H4 (cell line): ENCODE results near the gene PLCD1. TPM values are rescaled to one million over a fixed set of nuclear protein-coding genes. Genes with fewer than 3 reads are reported as not detected.
"Not testable (repeated sequence)": the region's sequence is repeated elsewhere in the genome, so short reads cannot be mapped to it uniquely, and the experiment has no call there.

Source experiments
- DNase-seq: peaks from one replicate; pipeline ENCODE4 v3.0.0-alpha.2; 2015; ENCODE audit warnings: low spot score
- total RNA-seq: library from RNA; depleted of rRNA; stranded (reverse); fragments of >200 nt; shearing (Covaris generic); gene quantifications from 2 replicates; pipeline ENCODE4 v1.2.3, GENCODE V29; 2014

PLCD1 gene
- total RNA-seq, 1 experiment from 2014 or later: 2.7 TPM

DNA sequence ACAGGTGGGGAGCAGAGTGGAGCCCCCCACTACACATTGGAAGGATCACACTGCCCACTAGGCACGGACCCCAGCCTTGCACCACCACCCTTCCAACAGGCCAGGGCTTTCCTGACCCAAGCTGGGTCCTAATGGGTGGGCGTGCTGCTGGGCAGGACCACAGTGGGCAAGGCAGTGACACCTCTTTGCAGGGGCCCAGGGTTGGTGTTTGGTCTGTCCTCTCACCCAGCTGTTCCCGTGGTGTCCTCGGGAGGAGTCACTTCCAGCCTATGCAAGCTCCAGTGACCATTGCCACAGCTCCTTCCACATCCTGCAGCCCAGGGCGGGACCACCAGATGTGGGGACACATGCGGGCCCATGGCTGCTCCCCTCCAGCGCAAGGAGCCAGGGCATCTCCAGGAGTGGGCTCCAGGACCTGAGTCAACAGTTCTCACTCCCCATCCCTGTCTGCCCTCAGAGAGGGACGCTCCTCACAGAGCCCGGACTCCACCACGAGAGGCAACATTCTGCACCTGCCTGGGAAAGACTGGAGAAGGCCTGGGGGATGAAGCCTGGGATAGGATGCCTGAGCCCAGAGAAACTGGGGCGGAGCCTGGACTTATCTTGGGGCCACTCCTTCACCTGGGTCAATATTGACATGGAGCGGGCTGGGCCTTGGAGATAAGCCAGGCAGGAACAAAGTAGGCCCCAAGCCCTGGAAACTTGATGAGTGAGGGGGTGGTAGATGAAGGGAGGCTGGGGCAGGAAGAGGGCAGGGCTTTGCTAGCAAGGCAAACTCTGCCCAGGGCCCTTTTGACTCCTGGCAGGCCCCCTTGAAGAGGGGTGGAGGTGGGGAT, 42.7 kb downstream of the PLCD1 start:
- DNase-seq: no peak

DNA sequence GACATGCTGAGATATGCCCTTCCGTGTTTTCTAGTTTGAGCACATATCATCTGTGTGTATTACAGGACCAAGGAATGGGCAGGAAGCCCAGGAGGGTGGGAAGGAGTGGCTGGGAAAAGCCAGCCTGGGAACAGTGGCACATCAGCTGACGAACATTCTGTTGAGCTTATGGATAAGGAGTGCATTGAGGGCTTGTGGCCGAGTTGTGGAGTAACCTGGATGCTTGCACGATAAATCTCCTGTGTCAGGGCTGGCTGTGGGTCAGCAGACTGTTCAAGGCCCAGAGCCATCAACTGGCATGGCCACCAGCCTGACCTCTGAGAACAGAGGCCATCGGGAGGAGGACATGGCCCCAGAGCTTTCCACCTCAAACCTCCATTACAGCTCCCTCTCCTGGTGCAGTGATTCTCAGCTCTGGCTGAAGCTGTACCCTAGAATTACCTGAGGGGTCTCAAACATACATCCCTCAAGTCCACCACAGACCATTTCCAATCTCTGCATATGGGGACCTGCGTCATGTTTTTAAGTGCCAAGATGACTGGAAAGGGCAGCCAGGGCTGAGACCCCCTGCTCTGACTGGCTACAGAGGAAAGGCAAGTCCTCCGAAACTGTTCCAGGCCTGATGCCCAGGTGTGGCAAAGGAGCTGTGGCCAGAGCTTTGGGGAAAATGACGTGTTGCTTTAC, 43.7 kb downstream of the PLCD1 start:
- DNase-seq: no peak

DNA sequence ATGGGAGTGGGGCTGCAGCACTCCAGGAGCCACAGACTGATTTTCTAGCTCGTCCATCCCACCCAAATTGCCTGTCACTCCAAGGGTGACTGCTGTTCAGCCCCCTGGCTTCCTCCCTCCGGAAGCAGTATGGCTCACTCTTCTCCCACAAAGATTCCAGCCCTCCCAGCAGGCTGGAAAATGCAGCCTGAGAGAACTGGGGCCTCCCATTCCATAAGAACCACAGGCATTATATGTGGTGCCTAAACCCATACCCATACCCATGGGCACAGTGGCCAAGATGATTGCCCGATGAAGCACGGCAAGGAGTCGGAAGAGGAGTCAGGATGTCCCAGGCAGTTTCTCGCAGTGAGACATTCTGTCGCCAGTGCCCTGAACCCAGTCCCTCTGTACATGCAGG, 44.8 kb downstream of the PLCD1 start:
- DNase-seq: no peak

DNA sequence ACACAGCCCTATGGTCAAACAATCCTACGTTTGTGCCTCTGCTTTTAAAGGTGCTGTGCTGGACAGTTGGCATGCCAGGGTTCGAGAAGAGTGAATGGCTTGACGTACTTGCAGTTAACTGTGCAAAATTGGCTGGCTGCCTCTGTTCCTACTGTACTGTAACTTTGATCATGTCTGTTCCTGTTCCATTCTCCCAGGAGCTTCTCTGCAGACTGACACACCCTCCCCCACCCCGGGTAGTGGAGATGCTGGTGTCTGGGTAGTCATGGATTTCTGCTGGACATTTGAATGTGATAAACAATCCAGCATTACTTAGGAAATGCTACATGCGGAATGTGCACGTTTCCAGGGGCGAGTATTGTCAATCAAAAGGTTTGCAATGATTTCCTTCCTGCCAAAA, 45.4 kb downstream of the PLCD1 start:
- DNase-seq: no peak

DNA sequence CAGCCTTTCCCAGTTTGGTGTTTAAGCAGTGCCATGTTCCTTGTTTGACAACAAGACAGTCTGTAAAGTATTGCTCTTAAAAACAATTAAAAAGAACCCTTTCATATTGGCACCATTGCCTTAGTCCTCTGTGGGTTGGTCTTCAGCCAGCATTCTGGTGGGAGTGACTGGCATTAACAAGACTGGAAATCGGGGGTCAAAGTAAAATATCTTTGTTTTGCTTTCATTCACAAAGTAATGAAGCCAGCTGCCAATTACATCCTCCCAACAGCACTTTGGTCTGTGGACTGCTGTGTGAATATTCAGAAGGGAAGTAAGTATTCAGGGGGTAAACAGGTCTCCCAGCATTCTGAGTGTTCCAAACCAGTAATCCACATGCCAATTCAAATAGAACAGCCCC, 47.1 kb downstream of the PLCD1 start:
- DNase-seq: no peak

DNA sequence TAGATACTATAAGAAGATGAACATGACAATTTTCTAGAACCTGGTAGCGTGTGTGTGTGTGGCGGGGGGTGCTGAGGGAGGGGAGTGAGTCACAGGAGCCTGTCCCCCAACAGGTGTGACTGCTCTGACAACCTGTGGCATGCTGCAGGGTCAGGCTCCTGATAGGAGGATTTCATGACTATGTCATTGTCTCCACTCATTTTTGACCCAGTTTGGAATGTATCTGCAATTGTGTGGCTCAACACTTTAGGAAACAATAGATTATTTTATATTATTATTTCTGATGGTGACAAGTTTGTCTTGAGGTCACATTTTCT, 48.1 kb downstream of the PLCD1 start:
- DNase-seq: no peak

DNA sequence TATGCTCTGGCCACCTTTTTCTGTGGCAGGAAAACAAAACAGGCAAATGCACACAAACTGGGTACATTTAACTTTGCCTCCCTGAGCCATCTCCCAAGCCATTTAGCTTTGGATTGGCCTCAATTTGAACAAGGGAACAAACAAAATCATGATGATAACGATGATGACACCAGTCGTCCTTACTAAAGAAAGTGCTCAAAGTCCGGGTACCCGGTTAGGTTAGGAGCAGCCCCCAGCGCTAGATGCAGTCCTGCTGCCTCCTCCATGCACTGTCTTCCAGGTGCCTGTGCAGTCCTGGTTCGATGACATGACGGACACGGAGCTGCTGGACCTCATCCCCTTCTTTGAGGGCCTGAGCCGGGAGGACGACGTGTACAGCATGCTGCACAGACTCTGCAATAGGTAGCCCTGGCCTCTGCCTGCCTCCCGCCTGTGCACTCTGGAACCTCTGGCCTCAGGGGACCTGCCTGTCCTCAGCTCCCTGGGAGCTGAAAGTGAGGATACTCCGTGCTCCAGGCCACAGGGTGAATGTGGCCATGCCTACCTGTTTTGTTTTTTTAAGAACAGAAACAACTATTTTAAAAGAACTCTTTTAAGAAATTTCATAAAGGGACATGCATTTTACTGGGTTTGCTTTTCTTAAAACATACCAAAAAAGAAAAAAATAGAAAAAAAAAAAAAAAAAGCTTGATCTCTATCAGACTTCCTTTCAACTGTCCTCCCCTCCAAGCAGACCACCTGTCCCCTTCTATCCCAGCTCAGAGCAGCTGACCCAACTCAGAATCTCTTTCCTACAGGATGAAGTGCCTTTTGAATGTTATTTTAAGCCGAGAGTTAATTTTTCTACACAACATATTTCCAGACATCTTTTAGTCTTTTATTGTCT, 48.7 kb downstream of the PLCD1 start:
- no peak for DNase-seq

DNA sequence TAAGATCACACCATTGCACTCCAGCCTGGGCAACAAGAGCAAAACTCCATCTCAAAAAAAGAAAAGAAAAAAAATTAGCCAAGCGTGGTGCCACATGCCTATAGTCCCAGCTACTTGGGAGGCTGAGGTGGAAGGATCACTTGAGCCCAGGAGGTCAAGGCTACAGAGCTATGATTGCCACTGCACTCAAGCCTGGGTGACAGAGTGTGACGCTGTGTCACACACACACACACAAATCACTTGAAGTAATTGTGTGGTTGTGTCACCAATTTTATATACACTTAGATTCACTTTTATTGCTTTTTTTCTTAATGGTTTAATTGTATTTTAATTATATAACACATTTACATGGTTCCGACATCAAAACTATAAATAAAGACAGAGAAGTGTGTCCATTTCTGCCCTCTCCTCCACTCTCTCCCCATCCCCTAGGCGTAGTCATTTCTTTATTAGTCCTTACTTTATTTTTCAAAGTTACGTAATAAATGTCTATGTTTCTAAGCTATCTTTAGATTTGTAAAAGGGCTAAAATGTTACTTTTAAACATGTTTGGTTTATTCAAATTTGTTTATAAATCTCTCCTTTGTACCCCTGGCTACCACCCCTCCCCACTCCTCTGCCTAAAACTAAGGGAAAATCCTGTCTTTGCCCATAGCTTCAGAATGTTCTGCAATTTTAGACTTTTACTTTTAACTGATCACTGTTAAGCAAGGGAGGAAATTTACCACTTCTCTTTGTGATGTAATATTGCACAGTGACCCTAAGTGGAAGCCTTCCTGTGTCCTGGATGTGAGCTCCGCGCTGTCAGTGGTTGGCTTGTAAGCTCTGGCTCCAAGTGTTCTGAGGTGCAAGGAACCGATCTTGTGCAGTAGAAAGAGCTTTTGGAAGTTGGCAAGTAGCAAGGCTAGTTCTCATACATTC, 49.6 kb downstream of the PLCD1 start:
- DNase-seq: no peak

DNA sequence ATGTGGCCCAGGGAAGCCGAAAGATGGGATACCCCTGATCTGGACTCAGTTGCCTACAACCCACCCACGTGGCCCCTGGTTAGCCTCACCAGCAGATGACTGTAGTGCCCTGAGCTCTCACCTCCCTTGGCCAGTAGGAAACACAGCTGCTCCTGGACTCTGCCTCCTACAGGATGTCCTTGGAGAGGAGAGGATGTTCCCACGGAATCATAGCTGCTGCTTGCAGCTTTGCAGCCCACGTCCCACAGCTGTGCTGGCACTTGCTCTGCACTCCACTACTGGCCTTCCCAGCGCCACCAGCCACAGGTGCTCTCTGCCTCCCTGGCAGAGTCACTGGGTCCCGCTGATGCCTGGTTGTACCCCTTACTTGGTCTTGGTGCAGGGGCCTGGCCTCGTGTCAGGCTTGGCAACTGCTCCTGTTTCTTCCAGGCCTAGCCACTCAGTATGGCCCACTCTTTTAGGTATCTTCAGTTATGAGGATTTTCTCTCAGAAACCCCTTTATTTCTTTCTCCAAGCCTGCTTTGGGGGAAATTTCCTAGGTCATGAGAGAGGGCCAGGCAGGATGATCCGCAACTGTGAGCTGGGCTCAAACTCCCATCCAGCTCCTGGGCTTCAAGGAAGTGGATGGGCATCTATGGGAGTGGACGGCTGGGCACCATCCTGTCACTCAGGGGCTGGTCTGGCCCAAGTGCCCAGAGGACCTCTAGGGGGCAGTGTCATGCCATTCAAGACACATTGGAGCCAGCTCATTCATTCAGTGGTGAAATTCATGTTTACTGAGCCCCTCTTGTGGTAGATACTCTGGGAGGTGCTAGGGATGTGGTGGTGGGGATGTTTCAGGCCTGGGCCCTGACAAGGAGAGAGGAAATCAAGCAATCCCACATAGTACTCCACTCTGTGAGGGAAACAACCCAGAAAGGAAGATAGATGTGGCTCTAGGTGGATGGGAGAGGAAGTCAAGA, 55.0 kb downstream of the PLCD1 start:
- DNase-seq: peak; percentile 31

DNA sequence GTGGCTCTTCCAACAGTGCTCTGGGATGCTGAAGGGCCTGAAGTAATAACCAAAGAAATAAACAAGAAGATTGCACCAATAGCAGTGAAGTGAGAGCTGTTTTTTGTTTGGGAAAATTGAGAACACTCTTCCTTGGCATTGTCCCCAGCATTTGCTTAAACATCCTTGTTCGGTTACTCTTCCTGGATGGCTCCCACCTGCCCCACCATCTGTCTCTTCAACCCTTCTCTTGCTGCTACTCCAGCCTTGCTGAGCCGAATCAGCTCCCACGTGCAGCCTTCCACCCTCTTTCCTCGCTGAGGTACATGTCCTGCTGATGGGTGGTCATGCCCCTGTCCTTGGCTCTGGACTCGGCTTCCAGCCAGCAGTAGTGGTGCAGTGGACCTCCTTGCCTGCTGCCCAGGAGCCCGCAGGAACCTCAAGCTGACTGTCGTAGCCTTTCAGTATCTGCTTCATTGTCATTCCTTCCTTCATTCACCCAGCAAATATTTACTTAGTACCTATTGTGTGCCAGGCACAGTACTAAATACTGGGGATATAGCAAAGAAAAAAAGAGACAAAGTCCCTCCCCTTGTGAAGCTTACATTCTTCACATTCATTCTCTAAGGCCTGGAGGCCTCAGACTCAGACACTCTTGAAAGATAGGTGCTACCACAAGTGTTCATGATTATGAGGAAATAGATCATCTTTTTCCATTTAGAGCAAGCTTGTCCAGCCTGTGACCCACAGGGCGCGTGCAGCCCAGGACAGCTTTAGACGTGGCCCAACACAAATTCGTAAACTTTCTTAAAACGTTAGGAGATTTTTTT, 56.0 kb downstream of the PLCD1 start:
- no peak for DNase-seq

DNA sequence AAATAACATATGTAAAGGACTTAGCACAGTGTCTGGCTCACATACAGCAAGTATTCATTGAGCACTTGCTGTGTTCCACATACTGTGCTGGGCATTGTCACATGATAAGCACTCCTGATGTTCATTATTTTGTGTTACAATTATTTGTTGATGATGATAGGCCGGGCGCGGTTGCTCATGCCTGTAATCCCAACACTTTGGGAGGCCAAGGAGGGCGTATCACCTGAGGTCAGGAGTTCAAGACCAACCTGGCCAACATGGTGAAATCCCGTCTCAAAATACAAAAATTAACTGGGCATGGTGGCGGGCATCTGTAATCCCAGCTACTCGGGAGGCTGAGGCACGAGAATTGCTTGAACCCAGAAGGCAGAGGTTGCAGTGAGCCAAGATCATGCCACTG, 57.4 kb downstream of the PLCD1 start:
- DNase-seq: not testable (repeated sequence)

DNA sequence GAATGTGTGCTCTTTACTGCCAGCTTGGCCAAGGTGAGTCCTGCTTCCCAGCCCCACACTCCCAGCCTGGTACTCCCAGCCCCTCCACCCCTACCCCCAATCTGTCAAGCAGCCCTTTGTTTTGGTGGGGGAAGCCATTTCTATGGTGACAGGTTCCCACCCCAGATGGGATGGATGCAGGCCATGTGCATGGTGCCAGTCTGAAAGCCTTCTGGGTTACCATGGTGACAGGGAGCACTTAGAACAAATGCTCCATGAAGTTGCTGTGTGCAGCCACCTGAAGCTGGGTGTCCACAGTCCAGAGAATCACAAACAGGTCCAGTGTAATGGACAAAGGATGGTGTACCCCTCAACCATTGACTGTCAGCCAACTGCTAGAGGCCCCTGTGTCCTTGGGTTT, 58.0 kb downstream of the PLCD1 start:
- DNase-seq: no peak

DNA sequence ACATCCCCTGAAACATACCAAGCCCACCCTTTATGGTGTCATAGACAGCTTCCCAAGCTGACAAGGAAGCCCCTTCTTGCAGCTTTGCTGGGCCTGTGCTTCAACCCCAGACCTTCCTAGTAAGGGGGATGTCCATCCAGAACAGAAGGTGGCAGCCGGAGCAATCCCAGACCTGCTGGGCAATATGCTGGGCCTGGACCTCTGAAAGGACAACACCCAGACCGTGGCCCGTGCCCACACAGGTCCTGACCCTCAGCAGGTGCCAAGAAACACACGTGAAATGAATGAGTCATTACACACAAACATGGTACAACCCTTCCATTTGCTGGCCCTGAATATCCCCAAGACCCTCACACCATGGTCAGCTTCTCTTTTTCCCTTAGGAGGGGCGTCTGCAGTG, 58.6 kb downstream of the PLCD1 start:
- no peak for DNase-seq

DNA sequence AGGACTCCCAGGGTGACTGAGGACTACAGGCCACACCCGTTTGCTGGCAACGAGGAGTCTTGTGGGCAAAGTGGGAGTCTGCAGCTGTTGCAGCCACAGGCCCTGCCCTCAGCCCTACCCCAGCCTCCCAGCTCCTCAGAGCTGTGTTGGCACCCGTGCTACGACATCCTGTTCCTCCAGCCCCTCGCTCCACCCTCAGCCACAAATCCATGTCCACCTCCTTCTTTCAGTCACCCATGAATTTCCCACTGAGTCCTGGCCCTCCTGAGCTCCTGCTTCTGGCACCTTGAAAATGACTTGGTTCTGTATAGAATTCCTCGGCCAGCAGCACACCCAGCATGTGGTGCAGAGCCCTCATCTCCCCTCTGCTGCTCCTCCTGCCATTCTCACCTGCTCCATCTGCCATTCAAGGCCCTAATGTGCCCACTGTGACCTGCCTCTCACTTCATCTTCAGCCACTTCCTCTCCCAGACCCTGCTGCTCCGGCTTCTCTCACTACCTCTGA, 59.8 kb downstream of the PLCD1 start:
- DNase-seq: no peak

DNA sequence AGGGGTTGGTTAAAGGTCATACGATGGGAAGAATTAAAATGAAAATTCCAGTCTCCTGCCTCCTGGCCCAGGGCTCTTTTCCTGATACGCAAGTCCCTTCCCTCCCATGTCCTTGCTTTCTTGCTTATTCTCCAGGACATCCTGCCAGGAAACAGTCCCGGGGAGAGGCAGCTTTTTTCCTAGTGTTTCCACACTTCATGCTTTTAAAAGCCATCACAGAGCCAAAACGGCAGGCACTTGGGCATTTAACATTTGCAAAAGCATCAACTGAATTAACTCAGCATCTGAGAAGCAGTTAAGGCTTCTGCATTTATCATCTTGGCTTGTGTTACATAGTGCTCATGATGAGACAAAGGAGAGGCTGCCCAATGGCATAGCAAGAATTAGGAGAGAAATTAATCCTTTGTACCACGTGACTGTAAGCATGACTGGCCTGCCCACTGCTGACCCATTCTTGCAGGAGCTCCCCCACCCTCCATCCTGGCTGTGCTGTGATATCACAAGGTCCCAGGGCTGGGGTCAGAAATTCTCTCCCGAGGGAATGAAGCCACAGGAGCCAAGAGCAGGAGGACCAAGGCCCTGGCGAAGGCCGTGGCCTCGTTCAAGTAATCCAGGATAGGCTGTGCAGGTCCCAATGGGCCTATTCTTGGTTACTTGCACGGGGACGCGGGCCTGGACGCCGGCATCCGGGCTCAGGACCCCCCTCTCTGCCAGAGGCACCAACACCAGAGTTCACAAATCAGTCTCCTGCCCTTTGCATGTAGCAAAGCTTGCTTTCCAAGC, 60.4 kb downstream of the PLCD1 start:
- DNase-seq: no peak

DNA sequence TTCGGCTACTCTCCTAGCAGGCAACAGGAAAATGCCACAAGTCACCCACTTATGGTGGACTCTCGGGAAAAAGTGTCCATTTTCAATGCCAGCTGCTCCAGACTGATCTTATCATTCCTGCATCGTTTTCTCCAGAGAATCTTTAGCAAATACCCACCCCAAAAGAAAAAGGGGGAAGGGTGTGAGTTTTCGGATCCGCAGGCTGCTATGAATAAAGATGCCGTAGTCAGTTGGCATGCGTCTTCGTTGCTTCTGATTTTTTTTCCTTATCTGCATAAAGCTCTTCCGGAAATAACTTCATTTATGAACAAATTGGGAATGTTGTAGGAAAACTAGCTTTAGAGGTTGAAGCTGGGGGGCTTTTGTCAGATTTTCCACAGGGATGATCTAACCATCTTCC, 61.2 kb downstream of the PLCD1 start:
- DNase-seq: no peak

DNA sequence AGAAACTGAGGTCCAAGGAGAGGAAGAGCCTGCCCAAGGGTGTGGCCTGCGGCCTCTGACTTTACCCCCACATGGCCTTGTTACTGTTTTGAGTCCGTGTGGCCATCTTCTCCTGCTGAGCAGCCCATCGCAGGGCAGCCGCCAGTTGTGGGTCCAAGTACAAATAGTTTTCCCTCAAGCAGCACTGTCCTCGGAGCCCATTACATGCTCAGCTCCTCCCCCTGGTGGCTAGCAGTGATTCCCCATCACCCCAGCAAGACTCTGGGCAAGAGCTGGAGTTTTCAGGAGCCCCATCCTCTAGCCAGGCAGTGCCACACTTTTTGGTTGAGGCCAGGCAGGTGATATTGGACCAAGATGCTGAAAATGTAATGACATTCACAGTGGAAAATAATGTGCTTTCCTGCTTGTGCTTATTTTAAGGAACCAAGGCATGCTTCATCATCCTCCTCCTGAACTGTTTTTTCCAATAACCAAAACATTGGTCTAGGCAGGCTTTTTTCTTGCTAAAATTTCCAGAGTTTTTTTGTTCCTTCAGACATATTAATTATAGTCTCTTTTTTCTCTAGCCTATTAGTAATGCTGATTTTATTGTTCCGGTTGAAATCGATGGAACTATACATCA, 62.1 kb downstream of the PLCD1 start:
- DNase-seq: peak; percentile 27

DNA sequence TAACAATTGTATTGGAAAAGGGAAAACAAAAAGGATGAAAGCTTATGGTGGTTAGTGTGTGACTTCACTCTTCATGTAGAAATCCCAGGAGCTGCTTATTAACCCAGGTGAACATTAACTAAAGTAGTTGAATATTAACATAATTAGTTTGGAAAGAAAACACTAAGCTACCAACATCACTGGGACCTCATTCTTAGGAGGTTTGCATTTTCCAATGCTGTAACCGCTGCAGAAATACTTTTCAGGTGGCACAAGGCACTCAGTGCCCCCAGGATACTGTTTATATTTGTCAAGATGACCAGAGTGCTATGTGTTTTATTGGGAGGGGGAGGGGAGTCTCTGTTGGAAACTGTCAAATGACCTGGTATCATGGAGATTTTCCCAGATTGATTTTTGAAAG, 64.7 kb downstream of the PLCD1 start:
- no peak for DNase-seq
